HepG2 (cell line): ENCODE data around the gene GCN1. TPM values are rescaled to one million over a fixed set of nuclear protein-coding genes. Genes with fewer than 3 reads are reported as not detected.
A peak's percentile ranks its signal among the peaks of the same experiment; 100 is the strongest.

ENCODE experiments used
- ATAC-seq: fragments of 200-7000 bp; cut with Tn5 transposase; 3 replicates; pipeline ENCODE4 v1.9.1; 2020; ENCODE audit warnings: mild to moderate bottlenecking, moderate library complexity
- BruUV-seq: library from RNA; stranded (reverse); fragments of 400-500 nt; replicated peaks from 2 replicates; lab custom pipeline; 2021; lab: Mats Ljungman, UMichigan
- CTCF ChIA-PET: fragments of 300-600 bp; formaldehyde crosslinking; extraction: SDS; loops from one replicate; lab custom pipeline; 2021; ENCODE audit warnings: low total read pairs, inconsistent platforms, low intra/inter-chr PET ratio; lab: Yijun Ruan, JAX
- POLR2A ChIA-PET: fragments of 350-600 bp; sonication (Branson Sonifier 250); formaldehyde crosslinking; loops from one replicate; lab custom pipeline; 2020; ENCODE audit warnings: antibody characterized with exemption, inconsistent platforms; lab: Yijun Ruan, JAX
- DNase-seq: peaks from one replicate; pipeline ENCODE4 v3.0.0-alpha.2; 2015; ENCODE audit warnings: low spot score
- FAIRE-seq: peaks from 3 replicates; lab custom pipeline; 2011; peaks lifted over from hg19 to GRCh38; lab: Jason Lieb, UNC
- H2AFZ ChIP-seq: one replicate; pipeline ENCODE4 v1.6.1; 2011; ENCODE audit warnings: low read length, inconsistent platforms
- H3K27ac ChIP-seq: fragments of 300-600 bp; 3 replicates; pipeline ENCODE4 v1.8.0; 2011; ENCODE audit warnings: mixed run types, mild to moderate bottlenecking, mixed read lengths, low read length, inconsistent platforms; ENCODE audit not compliant: insufficient read depth; ENCODE audit errors: extremely low read length
- H3K27me3 ChIP-seq, 2 experiments: fragments of 200-600 bp in 1 of 2; 2 replicates in 1 of 2; 3 replicates in 1 of 2; pipeline versions ENCODE4 v1.6.0 to v1.8.0; 2011; ENCODE audit warnings: low read length in 2 of 2, mild to moderate bottlenecking in 2 of 2, moderate library complexity in 2 of 2, inconsistent platforms in 1 of 2; ENCODE audit not compliant: insufficient read depth in 2 of 2, control insufficient read depth in 1 of 2
- H3K36me3 ChIP-seq, 2 experiments: fragments of 200-600 bp in 1 of 2; replicated peaks in 1 of 2; 2 replicates in 1 of 2; 3 replicates in 1 of 2; pipeline versions ENCODE4 v1.5.1 to v1.8.0; 2011; ENCODE audit warnings: low read length in 2 of 2, inconsistent platforms in 1 of 2; ENCODE audit not compliant: insufficient read depth in 2 of 2, control insufficient read depth in 1 of 2
- H3K4me1 ChIP-seq: 2 replicates; pipeline ENCODE4 v1.5.1; 2012; ENCODE audit warnings: low read length, inconsistent platforms; ENCODE audit not compliant: insufficient read depth
- H3K4me2 ChIP-seq: 2 replicates; pipeline ENCODE4 v1.6.0; 2011; ENCODE audit warnings: low read depth, low read length, inconsistent platforms
- H3K4me3 ChIP-seq, 3 experiments: fragments of 200-600 bp in 1 of 3; sonication (generic), shearing (Covaris generic) in 1 of 3; replicated peaks in 1 of 3; 2 replicates each; pipeline ENCODE4 v1.5.1; 2011 to 2016; ENCODE audit warnings: low read length in 3 of 3, inconsistent platforms in 2 of 3, low read depth in 2 of 3, mild to moderate bottlenecking in 2 of 3, control low read depth in 1 of 3, mixed read lengths in 1 of 3; ENCODE audit not compliant: insufficient read depth in 1 of 3
- H3K79me2 ChIP-seq: one replicate; pipeline ENCODE4 v1.6.1; 2011; ENCODE audit warnings: low read length, inconsistent platforms; ENCODE audit not compliant: insufficient read depth
- H3K9ac ChIP-seq: 2 replicates; pipeline ENCODE4 v1.6.0; 2011; ENCODE audit warnings: mild to moderate bottlenecking, low read depth, low read length, inconsistent platforms; ENCODE audit not compliant: insufficient read depth
- H3K9me3 ChIP-seq: 2 replicates; pipeline ENCODE4 v1.5.1; 2012; ENCODE audit warnings: mild to moderate bottlenecking, low read length
- H4K20me1 ChIP-seq: 2 replicates; pipeline ENCODE4 v1.6.0; 2011; ENCODE audit warnings: inconsistent platforms, mild to moderate bottlenecking, low read length, moderate library complexity; ENCODE audit not compliant: insufficient read depth
- EP300 ChIP-seq, 3 experiments: sonication (generic) in 1 of 3; formaldehyde crosslinking in 1 of 3; IDR thresholded peaks; 2 replicates each; pipeline versions ENCODE4 v1.5.1 to v1.6.1; 2011 to 2020; ENCODE audit warnings: low read depth in 2 of 3, low read length in 2 of 3, borderline replicate concordance in 1 of 3, improper control_type of control experiment in 1 of 3, mild to moderate bottlenecking in 1 of 3, missing genetic modification reagents in 1 of 3, moderate library complexity in 1 of 3
- NR2F6 ChIP-seq, 2 experiments: IDR thresholded peaks; 2 replicates each; pipeline ENCODE4 v1.6.1; 2016; ENCODE audit warnings: antibody characterized with exemption in 1 of 2, mild to moderate bottlenecking in 1 of 2
- RARA ChIP-seq: IDR thresholded peaks from 2 replicates; pipeline ENCODE4 v1.6.1; 2016; ENCODE audit warnings: missing genetic modification reagents, missing compliant biosample characterization
- SMAD1 ChIP-seq: sonication (generic); formaldehyde crosslinking; IDR thresholded peaks from 2 replicates; pipeline ENCODE4 v1.4.0; 2020; ENCODE audit warnings: missing genetic modification reagents, low read depth, mild to moderate bottlenecking, borderline replicate concordance
- ZC3H4 ChIP-seq: sonication (generic); formaldehyde crosslinking; IDR thresholded peaks from 2 replicates; pipeline ENCODE4 v1.4.0; 2020; ENCODE audit warnings: missing genetic modification reagents, borderline replicate concordance
- ZNF891 ChIP-seq: sonication (generic); formaldehyde crosslinking; IDR thresholded peaks from 2 replicates; pipeline ENCODE4 v1.5.0; 2020; ENCODE audit warnings: mild to moderate bottlenecking, missing genetic modification reagents
- WGBS: methylation state at CpG from one replicate; pipeline ENCODE4 v1.1.6; 2017; ENCODE audit warnings: low lambda C conversion rate; 5-methylcytosine and 5-hydroxymethylcytosine counted together
- in situ Hi-C: cut with HindIII; loops from 2 replicates; pipeline ENCODE4 v1.10.0; 2017; ENCODE audit warnings: low pct_unique_long_range_greater_than_20kb; ENCODE audit not compliant: extremely low pct_ligation_motif_present
- intact Hi-C: fragments of 100-400 bp; cut with micrococcal nuclease; formaldehyde crosslinking; loops from one replicate; pipeline ENCODE4 v1.10.0; 2022; ENCODE audit not compliant: unreplicated experiment
- polyA plus RNA-seq, 8 experiments: library from polyadenylated mRNA; depleted of rRNA in 3 of 8; stranded (reverse) in 7 of 8; unstranded in 1 of 8; fragments of >200 nt; fragmentation: Illumina TruSeq in 4 of 8; extraction: Trizol in 4 of 8; gene quantifications; 2 replicates each; pipeline versions ENCODE4 v1.2.1 to v1.2.3, GENCODE V29; 2011 to 2016; ENCODE audit warnings: low read depth in 4 of 8, missing spikeins in 1 of 8, mixed read lengths in 1 of 8; ENCODE audit not compliant: insufficient read depth in 1 of 8
- total RNA-seq, 5 experiments: library from RNA; depleted of rRNA; stranded (reverse); fragments of >200 nt; fragmentation: Illumina TruSeq; extraction: Trizol; gene quantifications; 2 replicates each; pipeline ENCODE4 v1.2.3, GENCODE V29; 2016; ENCODE audit warnings: low read depth in 1 of 5
- TF ChIP-seq, protein P1 (sequence below): IDR thresholded peaks from 2 replicates; pipeline ENCODE4 v1.6.1; 2018; ENCODE audit warnings: missing genetic modification reagents
- TF ChIP-seq, protein P2 (sequence below): sonication (generic); formaldehyde crosslinking; IDR thresholded peaks from 2 replicates; pipeline ENCODE4 v1.9.0; 2022; ENCODE audit warnings: missing genetic modification reagents, mild to moderate bottlenecking, borderline replicate concordance
- TF ChIP-seq, protein P3 (sequence below): sonication (generic); formaldehyde crosslinking; IDR thresholded peaks from 2 replicates; pipeline ENCODE4 v1.5.1; 2020; ENCODE audit warnings: mild to moderate bottlenecking, missing genetic modification reagents, moderate library complexity
- TF ChIP-seq, protein P4 (sequence below): sonication (generic); formaldehyde crosslinking; IDR thresholded peaks from 2 replicates; pipeline ENCODE4 v1.5.0; 2020; ENCODE audit warnings: mild to moderate bottlenecking, missing genetic modification reagents

GCN1 gene
- total and polyA plus RNA-seq, 2 of the 13 experiments (the other 11 are each of a cell fraction or from before 2014, with no cell fraction given): 58.2 to 83.0 TPM

DNA sequence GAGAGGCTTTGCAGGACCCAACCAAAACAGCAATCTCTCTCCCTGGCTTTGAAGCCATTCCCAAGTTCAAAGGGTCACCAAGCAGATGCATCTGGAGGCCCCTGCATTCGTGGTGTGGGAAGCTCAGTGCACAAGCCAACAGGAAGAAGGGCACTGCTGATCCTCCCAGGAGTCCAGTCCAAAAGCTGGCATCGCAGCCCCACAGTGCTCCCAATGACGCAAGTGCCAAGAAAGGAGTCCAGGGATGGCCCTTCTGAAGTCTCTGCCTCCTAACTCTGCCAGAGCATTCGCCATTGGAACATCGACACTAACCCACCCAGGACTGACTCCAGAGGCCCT, 45.9 kb upstream of the GCN1 start:
- Histone ChIP-seq H2AFZ (no peak overlapping the region), H3K9me3 (no peaks in the 10 kb centered on the region), H3K9ac (no peak overlapping the region), H3K36me3 (no peaks in the 10 kb centered on the region; a peak in 1 of 5 replicates), H3K79me2 (peaks cover 30% of the 10 kb centered on the region), H3K4me1 (peaks cover 51% of the 10 kb centered on the region), H3K27me3 (no peaks in the 10 kb centered on the region), H3K4me2 (no peak overlapping the region), H4K20me1 (peaks cover 9% of the 10 kb centered on the region; the same call in 1 of the 2 replicates), H3K4me3 (no peak overlapping the region), H3K27ac (no peak overlapping the region)
- CTCF ChIA-PET: no interaction called here
- WGBS: 51% methylated on average over 4 of the region's 5 CpGs
- POLR2A ChIA-PET: interaction anchor here (0.8 to 1.5 kb wide), 4 partner anchors 10 to 51 kb away, joined by 3 to 7 read pairs (median 4); partner anchors contain the start of gene RNU4-2
- in situ Hi-C loops: no loop called here
- BruUV-seq: no TSS peak
- ATAC-seq: peak; percentile 45
- no peak for DNase-seq
- intact Hi-C loops: no loop called here
- no peak for FAIRE-seq
- TF ChIP-seq, protein P1, sequence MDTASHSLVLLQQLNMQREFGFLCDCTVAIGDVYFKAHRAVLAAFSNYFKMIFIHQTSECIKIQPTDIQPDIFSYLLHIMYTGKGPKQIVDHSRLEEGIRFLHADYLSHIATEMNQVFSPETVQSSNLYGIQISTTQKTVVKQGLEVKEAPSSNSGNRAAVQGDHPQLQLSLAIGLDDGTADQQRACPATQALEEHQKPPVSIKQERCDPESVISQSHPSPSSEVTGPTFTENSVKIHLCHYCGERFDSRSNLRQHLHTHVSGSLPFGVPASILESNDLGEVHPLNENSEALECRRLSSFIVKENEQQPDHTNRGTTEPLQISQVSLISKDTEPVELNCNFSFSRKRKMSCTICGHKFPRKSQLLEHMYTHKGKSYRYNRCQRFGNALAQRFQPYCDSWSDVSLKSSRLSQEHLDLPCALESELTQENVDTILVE (CRISPR knock-in tag): no peak
- TF ChIP-seq ZC3H4 (CRISPR knock-in tag): no peak
- TF ChIP-seq, protein P2, sequence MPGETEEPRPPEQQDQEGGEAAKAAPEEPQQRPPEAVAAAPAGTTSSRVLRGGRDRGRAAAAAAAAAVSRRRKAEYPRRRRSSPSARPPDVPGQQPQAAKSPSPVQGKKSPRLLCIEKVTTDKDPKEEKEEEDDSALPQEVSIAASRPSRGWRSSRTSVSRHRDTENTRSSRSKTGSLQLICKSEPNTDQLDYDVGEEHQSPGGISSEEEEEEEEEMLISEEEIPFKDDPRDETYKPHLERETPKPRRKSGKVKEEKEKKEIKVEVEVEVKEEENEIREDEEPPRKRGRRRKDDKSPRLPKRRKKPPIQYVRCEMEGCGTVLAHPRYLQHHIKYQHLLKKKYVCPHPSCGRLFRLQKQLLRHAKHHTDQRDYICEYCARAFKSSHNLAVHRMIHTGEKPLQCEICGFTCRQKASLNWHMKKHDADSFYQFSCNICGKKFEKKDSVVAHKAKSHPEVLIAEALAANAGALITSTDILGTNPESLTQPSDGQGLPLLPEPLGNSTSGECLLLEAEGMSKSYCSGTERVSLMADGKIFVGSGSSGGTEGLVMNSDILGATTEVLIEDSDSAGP (CRISPR knock-in tag): 0 out of 2 replicates have a peak, but pooled peaks have one; percentile 18
- no peak for TF ChIP-seq SMAD1 (CRISPR knock-in tag)
- TF ChIP-seq, protein P3, sequence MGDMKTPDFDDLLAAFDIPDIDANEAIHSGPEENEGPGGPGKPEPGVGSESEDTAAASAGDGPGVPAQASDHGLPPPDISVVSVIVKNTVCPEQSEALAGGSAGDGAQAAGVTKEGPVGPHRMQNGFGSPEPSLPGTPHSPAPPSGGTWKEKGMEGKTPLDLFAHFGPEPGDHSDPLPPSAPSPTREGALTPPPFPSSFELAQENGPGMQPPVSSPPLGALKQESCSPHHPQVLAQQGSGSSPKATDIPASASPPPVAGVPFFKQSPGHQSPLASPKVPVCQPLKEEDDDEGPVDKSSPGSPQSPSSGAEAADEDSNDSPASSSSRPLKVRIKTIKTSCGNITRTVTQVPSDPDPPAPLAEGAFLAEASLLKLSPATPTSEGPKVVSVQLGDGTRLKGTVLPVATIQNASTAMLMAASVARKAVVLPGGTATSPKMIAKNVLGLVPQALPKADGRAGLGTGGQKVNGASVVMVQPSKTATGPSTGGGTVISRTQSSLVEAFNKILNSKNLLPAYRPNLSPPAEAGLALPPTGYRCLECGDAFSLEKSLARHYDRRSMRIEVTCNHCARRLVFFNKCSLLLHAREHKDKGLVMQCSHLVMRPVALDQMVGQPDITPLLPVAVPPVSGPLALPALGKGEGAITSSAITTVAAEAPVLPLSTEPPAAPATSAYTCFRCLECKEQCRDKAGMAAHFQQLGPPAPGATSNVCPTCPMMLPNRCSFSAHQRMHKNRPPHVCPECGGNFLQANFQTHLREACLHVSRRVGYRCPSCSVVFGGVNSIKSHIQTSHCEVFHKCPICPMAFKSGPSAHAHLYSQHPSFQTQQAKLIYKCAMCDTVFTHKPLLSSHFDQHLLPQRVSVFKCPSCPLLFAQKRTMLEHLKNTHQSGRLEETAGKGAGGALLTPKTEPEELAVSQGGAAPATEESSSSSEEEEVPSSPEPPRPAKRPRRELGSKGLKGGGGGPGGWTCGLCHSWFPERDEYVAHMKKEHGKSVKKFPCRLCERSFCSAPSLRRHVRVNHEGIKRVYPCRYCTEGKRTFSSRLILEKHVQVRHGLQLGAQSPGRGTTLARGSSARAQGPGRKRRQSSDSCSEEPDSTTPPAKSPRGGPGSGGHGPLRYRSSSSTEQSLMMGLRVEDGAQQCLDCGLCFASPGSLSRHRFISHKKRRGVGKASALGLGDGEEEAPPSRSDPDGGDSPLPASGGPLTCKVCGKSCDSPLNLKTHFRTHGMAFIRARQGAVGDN (CRISPR knock-in tag): 0 out of 2 replicates have a peak, but pooled peaks have one; percentile 9
- 0 out of 4 replicates have a peak, but pooled peaks of 1 of the 2 experiments have one; percentile 5 for TF ChIP-seq EP300 (IDR thresholded peaks at IDR 0.05; ENCODE audit: low read depth in 2 of 2, low read length in 2 of 2)
- no peak for TF ChIP-seq EP300 (CRISPR knock-in tag; IDR thresholded peaks at IDR 0.05; ENCODE audit: borderline replicate concordance)
- TF ChIP-seq, protein P4, sequence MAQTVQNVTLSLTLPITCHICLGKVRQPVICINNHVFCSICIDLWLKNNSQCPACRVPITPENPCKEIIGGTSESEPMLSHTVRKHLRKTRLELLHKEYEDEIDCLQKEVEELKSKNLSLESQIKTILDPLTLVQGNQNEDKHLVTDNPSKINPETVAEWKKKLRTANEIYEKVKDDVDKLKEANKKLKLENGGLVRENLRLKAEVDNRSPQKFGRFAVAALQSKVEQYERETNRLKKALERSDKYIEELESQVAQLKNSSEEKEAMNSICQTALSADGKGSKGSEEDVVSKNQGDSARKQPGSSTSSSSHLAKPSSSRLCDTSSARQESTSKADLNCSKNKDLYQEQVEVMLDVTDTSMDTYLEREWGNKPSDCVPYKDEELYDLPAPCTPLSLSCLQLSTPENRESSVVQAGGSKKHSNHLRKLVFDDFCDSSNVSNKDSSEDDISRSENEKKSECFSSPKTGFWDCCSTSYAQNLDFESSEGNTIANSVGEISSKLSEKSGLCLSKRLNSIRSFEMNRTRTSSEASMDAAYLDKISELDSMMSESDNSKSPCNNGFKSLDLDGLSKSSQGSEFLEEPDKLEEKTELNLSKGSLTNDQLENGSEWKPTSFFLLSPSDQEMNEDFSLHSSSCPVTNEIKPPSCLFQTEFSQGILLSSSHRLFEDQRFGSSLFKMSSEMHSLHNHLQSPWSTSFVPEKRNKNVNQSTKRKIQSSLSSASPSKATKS (CRISPR knock-in tag): no peak
- peak; percentile 48; the same call in 1 of the 2 replicates for TF ChIP-seq RARA (CRISPR knock-in tag)
- no peak for TF ChIP-seq ZNF891 (CRISPR knock-in tag)
- 0 out of 2 replicates have a peak, but pooled peaks have one; percentile 25 for TF ChIP-seq NR2F6 (IDR thresholded peaks at IDR 0.05)
- TF ChIP-seq NR2F6 (CRISPR knock-in tag; IDR thresholded peaks at IDR 0.05): no peak
